Stimulated activated CD4-positive, alpha-beta T cell treated with anti-CD3 and anti-CD28 coated beads, TNF-alpha, amount 100 ng/mL, for 24 hours (primary cell): ENCODE measurements around the gene INPP5A.

Source experiments
- DNase-seq, 3 experiments: peaks; one replicate each; pipeline ENCODE4 v3.0.0-alpha.2; 2020; ENCODE audit warnings: low read depth in 3 of 3

The INPP5A gene

DNA sequence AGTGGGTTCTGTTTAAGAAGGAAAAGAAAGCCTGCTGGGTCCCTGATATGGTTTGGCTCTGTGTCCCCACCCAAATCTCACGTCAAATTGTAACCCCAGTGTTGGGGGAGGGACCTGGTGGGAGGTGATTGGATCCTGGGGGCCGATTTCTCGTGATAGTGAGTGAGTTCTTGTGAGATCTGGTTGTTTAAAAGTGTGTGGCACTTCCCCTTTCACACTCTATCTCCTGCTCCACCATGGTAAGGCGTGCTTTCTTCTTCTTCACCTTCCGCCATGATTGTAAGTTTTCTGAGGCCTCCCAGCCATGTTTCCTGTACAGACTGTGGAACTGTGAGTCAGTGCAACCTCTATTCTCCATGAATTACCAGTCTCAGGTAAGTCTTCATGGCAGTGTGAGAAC is 42.6 kb downstream of the INPP5A start:
- DNase-seq, result no peak

DNA sequence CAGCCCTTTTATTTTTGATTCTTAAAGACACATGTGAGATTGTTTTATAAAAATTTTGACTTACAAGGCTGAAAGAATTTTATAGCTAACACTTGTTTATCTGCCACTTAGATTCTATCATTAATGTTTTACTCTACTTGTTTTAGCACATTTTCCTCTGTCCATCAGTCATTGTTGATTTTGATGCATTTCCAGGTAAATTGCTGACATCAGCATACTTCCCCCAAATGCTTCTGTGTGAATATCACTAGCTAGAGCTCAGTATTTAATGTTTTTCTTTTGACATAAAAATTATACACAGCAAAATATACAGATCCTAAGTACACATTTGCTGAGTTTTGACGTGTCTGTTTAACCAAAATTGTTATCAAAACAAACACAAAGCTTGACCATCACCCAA is 43.0 kb downstream of the INPP5A start:
- DNase-seq, result no peak

DNA sequence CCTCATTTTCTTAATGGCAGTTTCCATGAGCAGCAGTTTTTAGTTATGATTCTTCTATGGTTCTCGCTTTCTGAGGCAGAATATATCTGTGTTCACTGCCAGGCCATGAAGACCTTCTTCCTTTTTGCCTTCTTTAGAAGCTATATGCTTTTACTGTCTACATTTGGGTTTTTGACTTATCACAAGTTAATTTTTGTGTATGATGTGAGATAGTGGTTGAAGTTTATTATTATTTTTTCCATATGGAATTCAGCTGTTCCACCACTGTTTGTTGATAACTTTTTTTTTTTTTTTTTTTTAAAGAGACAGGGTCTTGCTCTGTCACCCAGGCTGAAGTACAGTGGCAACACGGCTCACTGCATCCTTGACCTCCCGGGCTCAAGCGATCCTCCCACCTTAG is 44.5 kb downstream of the INPP5A start:
- no peak for DNase-seq

DNA sequence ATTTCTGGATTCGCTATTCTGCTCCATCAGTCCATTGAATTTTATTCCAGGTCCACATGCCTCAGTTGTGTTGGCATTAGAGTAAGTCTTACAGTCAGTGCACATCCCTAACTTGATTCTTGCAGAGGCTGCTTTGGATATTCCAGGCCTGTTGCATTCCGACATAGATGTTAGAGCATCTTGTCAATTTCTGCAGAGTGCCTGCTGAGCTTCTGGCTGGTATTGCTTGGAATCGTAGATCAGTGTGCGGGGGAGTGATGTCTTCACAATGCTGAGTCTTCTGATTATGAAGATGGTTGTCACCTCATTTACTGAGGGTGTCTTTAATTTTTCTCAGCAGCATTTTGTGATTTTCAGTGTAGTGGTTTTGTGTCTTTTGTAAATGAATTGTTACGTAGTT is 45.2 kb downstream of the INPP5A start:
- no peak for DNase-seq

DNA sequence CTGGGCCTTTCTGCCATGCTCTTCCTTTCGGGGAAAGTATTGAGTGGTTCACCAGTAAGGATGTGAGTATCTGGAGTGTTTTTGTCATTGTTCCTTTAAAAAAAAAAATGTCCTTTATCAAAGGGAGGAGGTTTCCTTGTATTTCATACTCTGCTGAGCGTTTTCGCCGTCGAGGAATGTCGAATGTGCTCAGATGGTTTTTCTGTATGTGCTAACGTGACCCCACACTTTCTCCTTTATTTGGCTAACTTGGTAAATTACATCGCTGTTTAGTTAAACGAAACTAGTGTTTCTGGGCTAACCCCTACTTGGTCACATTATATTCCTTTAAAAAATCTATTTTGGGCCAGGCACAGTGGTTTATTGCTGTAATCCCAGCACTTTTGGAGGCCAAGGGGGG is 45.9 kb downstream of the INPP5A start:
- no peak for DNase-seq

DNA sequence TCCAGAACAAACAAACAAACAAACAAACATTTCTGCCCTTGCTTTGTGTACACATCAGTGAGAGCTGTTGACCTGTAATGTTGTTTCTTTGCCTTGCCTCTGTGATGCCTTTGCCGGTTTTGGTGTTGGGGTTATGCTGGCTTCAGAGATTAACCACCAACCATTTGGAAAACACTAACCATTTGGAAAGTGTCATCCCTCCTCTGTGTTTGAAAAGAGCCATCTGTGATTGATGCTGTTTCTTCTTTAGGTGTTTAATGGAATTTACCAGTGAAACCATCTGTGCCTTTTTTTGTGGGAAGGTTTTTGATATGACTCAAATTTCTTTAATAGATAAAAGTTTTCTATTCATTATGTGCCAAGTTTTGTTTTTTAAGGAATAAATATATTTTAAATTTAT is 46.5 kb downstream of the INPP5A start:
- DNase-seq, result no peak

DNA sequence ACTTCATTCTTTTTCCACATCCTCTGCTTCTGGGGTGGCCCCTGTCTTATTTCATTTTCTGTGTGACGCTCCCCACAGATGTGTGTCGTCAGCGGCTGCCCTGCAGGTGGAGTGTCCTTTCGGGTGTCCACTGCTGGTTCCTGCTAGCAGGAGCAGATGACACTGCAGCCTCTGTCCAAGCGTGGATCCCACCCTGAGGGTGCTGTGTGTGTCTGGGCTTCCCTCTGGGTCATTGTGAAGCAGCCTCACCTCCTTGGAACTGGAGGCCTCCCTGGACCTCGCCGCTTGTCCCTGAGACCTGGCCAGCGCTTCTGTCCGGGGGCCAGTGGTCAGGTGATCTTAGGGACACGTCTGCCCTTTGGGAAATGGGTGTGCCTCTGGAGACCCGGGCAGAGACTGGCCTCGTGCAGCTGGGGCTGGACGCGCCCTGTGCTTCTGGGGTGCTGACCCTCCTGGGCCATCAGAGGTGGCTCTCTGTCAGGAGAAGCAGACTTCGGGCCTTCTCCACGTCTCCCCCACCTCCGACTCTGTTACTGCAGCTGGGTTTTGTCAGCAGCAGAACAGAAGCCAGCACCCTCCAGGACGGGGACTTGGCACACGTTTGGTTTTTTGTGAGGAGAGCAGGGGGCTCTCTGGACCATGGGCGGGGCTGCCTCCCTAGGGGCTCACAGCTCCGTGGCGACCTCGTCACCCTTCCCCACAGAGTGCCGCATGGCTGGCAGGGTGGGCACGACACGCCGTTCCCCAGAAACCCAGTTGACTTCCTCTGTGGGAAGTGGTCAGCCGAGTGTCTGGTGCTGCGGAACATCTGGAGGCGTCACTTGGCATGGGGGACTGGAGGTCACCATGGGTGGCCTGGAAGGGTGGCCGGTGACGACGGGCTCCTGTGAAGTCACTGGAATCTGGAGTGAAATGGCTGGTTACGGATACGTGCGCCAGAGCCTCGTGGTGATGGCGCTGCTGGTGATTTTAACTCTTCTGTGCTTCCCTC is 48.4 kb downstream of the INPP5A start:
- DNase-seq, result no peak

DNA sequence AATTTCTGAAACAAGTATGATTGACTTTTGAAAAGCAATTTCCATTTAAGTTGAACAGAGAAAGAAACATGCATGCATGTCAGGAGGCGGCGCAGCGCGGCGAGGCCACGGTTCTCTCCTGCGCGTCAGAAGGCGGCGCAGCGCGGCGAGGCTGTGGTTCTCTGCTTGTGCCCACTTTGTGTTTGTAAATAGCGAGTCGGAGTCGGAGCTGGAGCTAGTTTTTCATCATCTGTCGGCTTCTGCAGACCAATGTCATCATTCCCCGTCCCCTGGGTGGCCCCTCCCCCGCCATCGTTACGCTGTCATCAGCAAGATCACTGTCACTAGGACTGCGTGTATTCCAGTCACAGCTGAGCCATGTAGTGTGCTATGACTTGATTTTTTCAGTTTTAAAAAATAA is 49.2 kb downstream of the INPP5A start:
- DNase-seq, result no peak

DNA sequence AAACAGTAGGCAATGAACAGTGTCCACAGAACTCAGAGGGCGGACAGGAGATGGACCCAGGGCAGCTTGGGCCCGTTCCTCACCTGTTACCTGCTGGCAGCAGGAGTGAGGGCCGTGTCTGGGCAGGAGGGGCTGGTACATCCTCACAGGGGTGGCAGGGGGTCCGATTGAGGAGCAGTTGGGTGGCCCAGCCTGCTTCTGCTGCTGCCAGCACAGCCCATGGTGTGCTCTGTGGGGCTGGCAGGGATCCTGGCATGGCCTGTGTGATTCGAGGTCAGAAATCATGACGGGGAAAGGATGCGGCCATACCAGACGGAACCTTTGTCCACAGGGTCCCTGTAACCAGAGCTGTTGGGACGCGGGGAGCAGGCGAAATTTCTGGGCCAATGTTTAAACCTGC is 49.6 kb downstream of the INPP5A start:
- no peak for DNase-seq

DNA sequence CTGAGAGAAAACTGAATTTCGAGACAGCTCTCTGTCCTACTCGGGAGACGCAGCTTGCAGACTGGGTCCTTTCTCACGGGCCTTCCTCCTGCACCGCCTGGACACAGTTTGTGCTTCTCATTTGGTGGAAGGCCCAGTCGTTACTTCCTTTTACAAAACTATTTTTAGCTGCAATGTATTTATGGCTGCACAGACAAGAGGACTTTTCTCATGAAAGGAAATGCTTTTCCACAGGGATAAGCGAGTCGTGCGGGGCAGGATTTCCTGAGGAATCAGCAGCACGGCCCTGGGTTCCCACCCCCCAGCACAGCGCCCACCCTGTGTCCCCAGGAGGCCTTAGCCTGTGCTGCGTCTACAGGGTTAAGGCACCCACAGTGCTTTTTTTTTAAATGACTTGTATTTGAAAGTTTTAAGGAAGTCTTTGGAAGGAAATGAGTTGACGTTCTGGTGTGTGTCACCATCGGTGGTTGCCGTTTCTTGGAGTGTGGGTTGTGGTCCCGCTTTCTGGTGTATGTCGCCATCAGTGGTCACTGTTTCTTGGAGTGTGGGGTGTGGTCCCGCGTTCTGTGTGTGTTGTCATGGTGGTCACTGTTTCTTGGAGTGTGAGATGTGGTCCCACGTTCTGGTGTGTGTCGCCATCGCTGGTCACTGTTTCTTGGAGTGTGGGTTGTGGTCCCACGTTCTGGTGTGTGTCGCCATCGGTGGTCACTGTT is 50.9 kb downstream of the INPP5A start:
- peak in 1 of 3 experiments; percentile 44 for DNase-seq

DNA sequence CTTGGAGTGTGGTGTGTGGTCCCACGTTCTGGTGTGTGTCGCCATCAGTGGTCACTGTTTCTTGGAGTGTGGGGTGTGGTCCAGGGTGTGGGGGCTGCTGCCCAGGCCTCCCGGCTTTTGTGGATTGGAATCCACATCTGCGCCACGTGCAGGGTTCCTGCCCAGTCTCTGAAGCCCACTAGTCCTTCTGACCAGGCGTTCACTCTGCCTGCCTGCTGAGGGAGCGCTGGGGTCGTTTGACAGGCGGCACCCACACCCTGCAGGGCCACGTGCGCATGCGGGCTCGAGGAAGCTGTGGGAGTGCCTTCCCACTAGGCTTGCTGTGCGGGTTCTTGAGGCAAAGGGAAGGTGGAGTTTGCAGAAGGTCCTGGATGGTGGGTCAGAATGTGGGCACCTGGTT is 51.4 kb downstream of the INPP5A start:
- DNase-seq, result no peak

DNA sequence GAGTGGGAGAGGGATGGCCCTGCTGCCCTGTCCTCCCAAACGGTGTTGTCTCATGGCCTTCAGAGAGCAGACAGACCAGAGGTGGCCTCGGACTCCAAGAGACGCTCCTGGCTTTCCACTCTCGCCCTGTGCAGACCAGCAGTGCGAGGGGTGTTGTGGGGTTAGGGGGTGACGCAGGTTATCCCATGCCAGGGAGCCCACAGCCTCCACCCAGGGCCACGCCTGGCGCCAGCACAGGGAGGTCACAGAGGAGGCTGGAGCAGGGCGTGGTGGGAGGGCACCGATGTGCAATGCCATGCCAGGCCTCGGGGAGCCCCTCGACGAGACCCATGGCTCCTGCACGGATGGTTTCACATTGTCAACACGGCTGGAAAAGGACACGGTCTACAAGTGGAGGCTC is 52.1 kb downstream of the INPP5A start:
- DNase-seq, result no peak

DNA sequence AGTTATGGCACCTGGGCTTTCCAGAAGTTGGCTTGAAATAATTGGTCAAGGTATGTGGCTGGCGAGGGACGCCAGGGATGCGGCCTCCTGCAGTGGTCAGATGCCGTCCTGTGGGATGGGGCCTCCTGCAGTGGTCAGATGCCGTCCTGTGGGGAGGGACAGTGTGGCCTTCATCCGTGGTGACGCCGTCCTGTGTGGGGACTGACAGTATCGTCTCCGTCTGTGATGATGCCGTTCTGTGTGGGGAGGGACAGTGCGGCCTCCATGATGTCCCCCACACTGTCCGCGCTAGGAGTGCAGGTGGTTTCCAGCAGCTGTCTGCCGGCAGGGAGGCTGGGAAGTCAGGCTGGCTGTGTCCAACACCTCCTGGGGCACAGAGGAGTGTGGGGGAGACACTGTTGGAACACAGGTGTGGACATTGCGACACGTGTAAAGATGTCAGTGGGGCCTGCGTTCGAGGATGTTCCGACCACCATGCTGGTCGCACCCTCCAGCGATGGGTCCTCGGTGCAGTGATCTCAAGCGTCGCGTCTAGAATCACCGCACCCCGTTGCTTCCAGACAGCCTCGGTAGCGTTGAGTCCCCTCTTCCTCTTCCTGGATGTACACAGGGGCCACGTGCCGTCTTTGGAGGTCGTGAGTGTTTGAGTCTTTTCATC is 52.6 kb downstream of the INPP5A start:
- DNase-seq, result no peak

DNA sequence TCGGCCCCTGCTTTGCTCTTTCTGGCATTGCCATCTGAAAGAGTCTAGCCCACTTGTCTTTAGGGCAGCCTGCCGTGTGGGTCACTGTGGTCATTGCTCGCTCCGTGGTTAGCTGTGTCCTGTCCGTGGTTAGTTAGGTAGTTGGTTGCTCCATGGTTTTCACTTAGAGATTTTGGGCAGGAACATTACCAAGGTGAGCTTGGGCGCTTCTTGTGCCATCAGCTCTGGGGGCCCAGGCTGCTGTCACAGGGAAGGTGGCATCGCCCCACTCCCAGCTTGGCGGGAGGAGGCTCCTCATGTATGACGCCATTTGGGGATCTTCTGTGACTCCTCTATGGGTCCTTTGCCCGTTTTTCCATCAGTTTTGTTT is 53.1 kb downstream of the INPP5A start:
- no peak for DNase-seq

DNA sequence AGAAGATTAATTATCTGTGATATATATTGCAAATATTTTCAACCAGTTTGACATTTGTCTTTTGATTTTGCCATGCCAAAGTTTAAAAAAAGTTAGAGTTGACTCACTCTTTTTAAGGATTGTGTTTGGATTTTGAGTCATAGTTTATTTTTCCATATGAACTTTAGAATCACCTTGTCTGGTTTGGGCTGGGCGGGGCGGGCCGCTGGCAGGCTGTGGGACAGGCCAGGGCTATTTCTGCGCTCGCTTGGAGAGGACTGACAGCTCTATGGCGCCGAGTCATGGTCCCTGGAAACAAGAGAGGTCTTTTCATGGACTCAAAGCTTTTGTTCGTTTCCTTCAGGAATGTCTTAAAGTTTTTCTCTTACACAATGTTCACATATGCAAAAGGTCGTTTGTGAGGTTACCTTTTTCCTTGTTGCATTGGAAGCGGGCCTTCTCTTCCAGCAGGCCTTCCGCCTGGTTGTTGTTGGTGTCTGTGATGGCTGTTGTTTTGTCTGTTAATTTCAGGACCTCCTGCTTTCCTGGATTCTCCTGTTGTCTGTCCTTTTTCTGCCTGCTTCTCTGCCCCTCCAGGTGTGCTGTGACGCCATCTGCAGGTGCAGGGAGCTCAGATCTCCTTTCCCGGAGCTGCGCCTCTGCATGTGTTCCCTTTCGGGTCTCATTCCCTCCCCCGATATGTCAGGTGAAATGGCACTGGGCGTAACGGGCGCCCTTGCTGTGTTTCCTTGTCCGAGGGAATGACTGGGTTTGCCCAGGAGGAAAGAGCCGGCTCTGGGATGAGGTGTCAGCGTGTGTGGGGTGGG is 53.8 kb downstream of the INPP5A start:
- no peak for DNase-seq

DNA sequence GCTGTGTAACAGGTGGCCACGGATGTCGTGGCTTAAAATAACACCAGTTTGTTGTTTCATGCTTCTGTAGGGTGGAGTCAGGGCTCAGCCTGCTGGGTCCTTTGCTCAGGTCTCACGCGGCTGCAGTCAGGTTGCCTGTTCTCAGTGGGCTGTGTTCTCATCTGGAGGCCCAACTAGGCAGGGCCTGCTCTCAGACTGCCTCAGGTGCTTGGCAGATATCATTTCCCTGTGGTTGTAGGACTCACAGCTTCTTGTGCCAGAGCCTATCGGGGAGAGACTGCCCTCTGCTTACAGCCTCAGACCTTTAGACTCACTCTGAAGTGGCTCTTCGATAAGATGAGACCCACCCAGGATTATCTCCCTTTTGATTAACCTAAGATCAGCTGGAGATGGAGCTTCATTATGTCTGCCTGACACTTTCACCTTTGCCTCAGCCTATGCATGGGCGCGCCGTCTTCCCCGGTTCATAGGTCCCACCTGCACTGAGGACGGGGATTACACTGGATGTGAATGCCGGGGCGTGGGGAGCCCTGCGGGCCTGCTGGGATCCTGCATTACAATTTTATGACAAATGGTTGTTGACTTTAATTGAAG is 55.3 kb downstream of the INPP5A start:
- no peak for DNase-seq

DNA sequence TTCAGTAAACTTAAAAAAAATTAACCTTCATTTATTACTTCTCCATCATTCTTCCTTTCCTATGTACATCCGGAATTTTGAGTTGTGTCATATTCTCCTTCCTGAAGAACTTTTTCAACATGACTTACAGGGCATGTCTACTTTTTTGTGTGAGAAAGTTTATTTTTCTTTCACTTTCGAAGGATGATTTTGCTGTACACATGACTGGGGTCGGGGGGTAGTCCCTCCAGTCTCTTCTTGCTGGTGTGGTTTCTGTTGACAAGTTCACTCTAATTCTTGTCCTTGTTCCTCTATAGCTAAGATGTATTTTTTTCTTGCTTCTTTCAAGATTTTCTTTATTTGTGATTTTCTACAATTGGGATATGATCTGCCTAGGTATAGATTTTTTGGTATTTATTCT is 55.8 kb downstream of the INPP5A start:
- no peak for DNase-seq

DNA sequence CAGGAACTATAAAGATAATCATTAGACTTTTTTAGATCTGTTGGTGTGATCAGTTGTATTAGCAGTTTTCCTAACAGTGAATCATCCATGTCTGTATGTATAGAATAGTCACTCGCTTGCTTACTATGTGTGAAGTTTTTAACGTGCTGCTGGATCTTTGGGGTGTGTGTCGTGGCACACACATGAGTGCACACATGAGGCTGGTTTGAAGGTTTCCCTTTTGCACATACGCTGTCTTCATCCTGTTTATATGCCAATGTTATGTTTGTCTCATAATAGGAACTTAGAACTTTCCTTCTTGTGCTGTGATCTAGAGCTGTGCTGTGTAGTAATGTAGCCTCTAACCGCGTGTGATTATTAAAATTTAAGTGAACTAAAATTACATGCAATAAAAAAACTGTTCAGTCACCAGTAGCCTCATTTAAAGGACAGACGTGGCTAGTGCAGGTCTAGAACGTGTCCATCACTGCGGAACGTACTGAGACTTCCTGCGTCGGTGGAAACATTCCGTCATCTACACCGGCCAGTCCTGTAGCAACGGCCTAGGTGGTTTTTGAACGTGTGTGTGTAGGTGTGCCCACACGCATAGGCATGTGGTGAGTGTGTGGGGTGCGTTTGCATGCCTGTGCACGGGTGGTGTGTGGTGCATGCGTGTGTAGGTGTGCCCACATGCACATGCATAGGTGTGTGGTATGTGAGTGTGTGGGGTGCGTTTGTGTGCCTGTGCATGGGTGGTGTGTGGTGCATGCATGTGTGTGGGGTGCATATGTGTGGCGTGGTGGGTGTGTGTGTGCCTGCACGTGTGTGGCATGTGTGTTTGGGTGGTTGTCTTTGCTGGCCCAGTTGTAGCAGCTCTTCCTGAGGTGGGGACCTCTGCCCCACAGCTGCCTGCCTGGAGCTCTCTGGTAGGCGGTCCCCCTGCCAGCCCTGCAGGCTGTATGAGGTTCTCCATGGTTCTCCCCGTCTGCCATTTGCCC is 56.6 kb downstream of the INPP5A start:
- no peak for DNase-seq

DNA sequence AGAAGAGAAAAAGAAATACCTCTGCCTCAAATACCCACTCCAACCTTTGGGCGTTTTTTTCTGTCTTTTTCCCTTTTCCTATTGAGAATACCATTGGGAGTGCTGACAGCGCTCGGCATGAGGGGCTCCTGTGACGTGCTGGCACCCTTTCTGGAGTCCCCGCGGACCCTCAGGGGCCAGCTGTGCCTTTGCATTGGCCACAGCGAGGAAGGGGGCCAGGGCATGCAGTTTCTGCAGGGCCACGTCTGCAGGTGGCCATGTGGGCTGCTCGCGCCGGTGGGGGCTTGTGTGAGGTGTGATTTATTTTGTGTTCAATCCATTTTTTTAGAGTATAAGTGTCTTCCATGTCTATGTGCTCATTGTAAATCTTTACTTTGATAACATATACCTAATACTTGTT is 57.4 kb downstream of the INPP5A start:
- DNase-seq, result no peak

DNA sequence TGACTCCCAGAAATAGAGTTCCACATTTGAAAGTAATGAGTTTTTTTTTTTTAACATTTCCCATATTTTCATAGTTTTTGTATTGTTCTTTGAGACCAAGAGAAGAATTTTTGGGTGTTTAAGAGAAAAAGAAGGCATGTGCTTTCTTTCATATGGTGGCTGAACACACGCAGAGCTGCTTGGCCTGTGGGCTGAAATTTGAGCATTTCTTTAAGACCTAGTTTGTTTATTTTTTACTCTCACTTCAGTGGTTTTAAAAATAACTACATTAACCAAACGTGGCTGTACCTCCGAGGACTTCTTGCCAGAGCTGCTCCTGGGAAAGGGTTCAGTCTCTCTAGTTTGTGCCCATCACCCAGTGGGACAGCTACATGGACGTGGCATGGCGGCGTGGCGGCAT is 58.3 kb downstream of the INPP5A start:
- no peak for DNase-seq
